Measurements from ENCODE around the gene RNF223.
A peak's percentile ranks its signal among the peaks of the same experiment; 100 is the strongest.
"Not testable (repeated sequence)": the region's sequence is repeated elsewhere in the genome, so short reads cannot be mapped to it uniquely, and the experiment has no call there.

The RNF223 gene

GRCh38 chr1:1072299-1072848 is 1.7 kb downstream of the RNF223 start:
- DNase-seq (ENCODE audit: low read depth in 2 of 2): no peak

GRCh38 chr1:1071486-1072298 is 2.4 kb downstream of the RNF223 start:
- DNase-seq (ENCODE audit: low read depth in 2 of 2): no peak

GRCh38 chr1:1069711-1070676 is 4.1 kb downstream of the RNF223 start:
- no peak for DNase-seq (ENCODE audit: low read depth in 2 of 2)

GRCh38 chr1:1069056-1069710 is 4.9 kb downstream of the RNF223 start:
- peak; percentile 80 to 86 for DNase-seq (ENCODE audit: low read depth in 2 of 2)

GRCh38 chr1:1068517-1069055 is 5.5 kb downstream of the RNF223 start:
- no peak for DNase-seq (ENCODE audit: low read depth in 2 of 2)

- DNase-seq (ENCODE audit: low read depth in 2 of 2): no peak
These were observed 6.1 kb downstream of the RNF223 start for GRCh38 chr1:1067860-1068516.

- no peak for DNase-seq (ENCODE audit: low read depth in 2 of 2)
These were observed 6.7 kb downstream of the RNF223 start for GRCh38 chr1:1067284-1067859.

GRCh38 chr1:1066403-1067283 is 7.5 kb downstream of the RNF223 start:
- DNase-seq (ENCODE audit: low read depth in 2 of 2): no peak

GRCh38 chr1:1065940-1066304 is 8.2 kb downstream of the RNF223 start:
- DNase-seq (ENCODE audit: low read depth in 2 of 2): not testable (repeated sequence)

- no peak for DNase-seq (ENCODE audit: low read depth in 2 of 2)
These were observed 8.7 kb downstream of the RNF223 start for GRCh38 chr1:1065265-1065939.

GRCh38 chr1:1063945-1064831 is 9.9 kb downstream of the RNF223 start:
- peak; percentile 63 to 71 for DNase-seq (ENCODE audit: low read depth in 2 of 2)

GRCh38 chr1:1063261-1063944 is 10.7 kb downstream of the RNF223 start:
- DNase-seq (ENCODE audit: low read depth in 2 of 2): no peak

GRCh38 chr1:1062348-1063163 is 11.6 kb downstream of the RNF223 start:
- no peak for DNase-seq (ENCODE audit: low read depth in 2 of 2)

GRCh38 chr1:1061682-1062345 is 12.3 kb downstream of the RNF223 start:
- DNase-seq (ENCODE audit: low read depth in 2 of 2): no peak

GRCh38 chr1:1060281-1061000 is 13.7 kb downstream of the RNF223 start:
- no peak for DNase-seq (ENCODE audit: low read depth in 2 of 2)

Measured in stimulated activated CD8-positive, alpha-beta memory T cell treated with anti-CD3 and anti-CD28 coated beads, Interleukin-7, amount 100 ng/mL, for 1 hour (primary cell).